ENCODE measurements around the gene M1AP. TPM values are rescaled to one million over a fixed set of nuclear protein-coding genes. Genes with fewer than 3 reads are reported as not detected.
A peak's percentile ranks its signal among the peaks of the same experiment; 100 is the strongest.

M1AP gene
- not detected for total RNA-seq
- long read RNA-seq: 0 reads

GRCh38 chr2:74648009-74648443, at the start of gene M1AP:
M1AP (minus strand) TSS chr2:74648330; CDS start chr2:74640275, 8,055 bp downstream.
- intact Hi-C loops (cut with micrococcal nuclease): no loop called here
- no peak within 1 kb of the TSS for H3K27ac ChIP-seq (replicated peaks)
- H3K36me3 ChIP-seq: no peaks in the 10 kb centered on the region
- DNase-seq: no peak
- H3K9me3 ChIP-seq (replicated peaks): no peaks in the 10 kb centered on the region
- peak within 1 kb of the TSS; percentile 47 for H3K4me3 ChIP-seq
- H3K4me1 ChIP-seq: peaks cover 4% of the 10 kb centered on the region
- TF ChIP-seq CTCF (IDR thresholded peaks at IDR 0.05; ENCODE audit: borderline replicate concordance): no peak
- peaks cover 60% of the 10 kb centered on the region for H3K27me3 ChIP-seq (ENCODE audit: low read depth)

- Histone ChIP-seq H3K36me3 (no peaks in the 10 kb centered on the region), H3K4me1 (peaks cover 3% of the 10 kb centered on the region), H3K27ac (replicated peaks) (no peak overlapping the region), H3K27me3 (ENCODE audit: low read depth) (no peaks in the 10 kb centered on the region), H3K9me3 (replicated peaks) (no peaks in the 10 kb centered on the region), H3K4me3 (no peak overlapping the region)
- intact Hi-C loops (cut with micrococcal nuclease): no loop called here
- TF ChIP-seq CTCF (IDR thresholded peaks at IDR 0.05; ENCODE audit: borderline replicate concordance): no peak
- DNase-seq: no peak
Observed at GRCh38 chr2:74696829-74697228, 48.7 kb upstream of the M1AP start.

- Histone ChIP-seq H3K27me3 (ENCODE audit: low read depth) (no peaks in the 10 kb centered on the region), H3K4me1 (no peaks in the 10 kb centered on the region), H3K36me3 (no peaks in the 10 kb centered on the region), H3K27ac (replicated peaks) (no peak overlapping the region), H3K4me3 (no peak overlapping the region), H3K9me3 (replicated peaks) (no peaks in the 10 kb centered on the region)
- no peak for DNase-seq
- intact Hi-C loops (cut with micrococcal nuclease): no loop called here
- no peak for TF ChIP-seq CTCF (IDR thresholded peaks at IDR 0.05; ENCODE audit: borderline replicate concordance)
Observed at GRCh38 chr2:74695663-74696062, 47.5 kb upstream of the M1AP start.

GRCh38 chr2:74694281-74694680, 46.2 kb upstream of the M1AP start:
- Histone ChIP-seq H3K27ac (replicated peaks) (no peak overlapping the region), H3K9me3 (replicated peaks) (no peaks in the 10 kb centered on the region), H3K4me1 (no peaks in the 10 kb centered on the region), H3K36me3 (no peaks in the 10 kb centered on the region), H3K4me3 (no peak overlapping the region), H3K27me3 (ENCODE audit: low read depth) (peaks cover 5% of the 10 kb centered on the region)
- DNase-seq: no peak
- intact Hi-C loops (cut with micrococcal nuclease): no loop called here
- no peak for TF ChIP-seq CTCF (IDR thresholded peaks at IDR 0.05; ENCODE audit: borderline replicate concordance)

- Histone ChIP-seq H3K4me1 (no peaks in the 10 kb centered on the region), H3K27me3 (ENCODE audit: low read depth) (peaks cover 5% of the 10 kb centered on the region)
- DNase-seq: no peak
Observed at GRCh38 chr2:74693668-74694067, 45.5 kb upstream of the M1AP start.

More at GRCh38 chr2:74693668-74694067, 45.5 kb upstream of the M1AP start:
- no peak for TF ChIP-seq CTCF (IDR thresholded peaks at IDR 0.05; ENCODE audit: borderline replicate concordance)
- H3K9me3 ChIP-seq (replicated peaks): no peaks in the 10 kb centered on the region
- no peak overlapping the region for H3K4me3 ChIP-seq
- intact Hi-C loops (cut with micrococcal nuclease): no loop called here
- no peak overlapping the region for H3K27ac ChIP-seq (replicated peaks)
- no peaks in the 10 kb centered on the region for H3K36me3 ChIP-seq
